ENCODE measurements around the gene DLK2. TPM values are rescaled to one million over a fixed set of nuclear protein-coding genes. Genes with fewer than 3 reads are reported as not detected.
"Not testable (repeated sequence)": the region's sequence is repeated elsewhere in the genome, so short reads cannot be mapped to it uniquely, and the experiment has no call there.

DLK2 gene
- total RNA-seq, 1 donor from 2014 or later = 1.1 TPM

- DNase-seq (ENCODE audit: low spot score) = no peak
- Mint-ChIP-seq H3K36me3 (ENCODE audit: low read depth) (no peaks in the 10 kb centered on the region), H3K27ac (ENCODE audit: unreplicated experiment) (no peak overlapping the region), H3K4me3 (ENCODE audit: unreplicated experiment) (no peak overlapping the region), H3K9me3 (ENCODE audit: low read depth) (no peaks in the 10 kb centered on the region), H3K27me3 (ENCODE audit: low read depth) (peaks cover 27% of the 10 kb centered on the region), H3K4me1 (ENCODE audit: low read depth) (no peaks in the 10 kb centered on the region)
- TF ChIP-seq CTCF (IDR thresholded peaks at IDR 0.05) = no peak
Observed at GRCh38 chr6:43465948-43466347, 10.6 kb upstream of the DLK2 start.

- H3K36me3 Mint-ChIP-seq (ENCODE audit: low read depth) = no peaks in the 10 kb centered on the region
- peaks cover 28% of the 10 kb centered on the region for H3K27me3 Mint-ChIP-seq (ENCODE audit: low read depth)
- no peaks in the 10 kb centered on the region for H3K9me3 Mint-ChIP-seq (ENCODE audit: low read depth)
- no peaks in the 10 kb centered on the region for H3K4me1 Mint-ChIP-seq (ENCODE audit: low read depth)
- no peak overlapping the region for H3K4me3 Mint-ChIP-seq (ENCODE audit: unreplicated experiment)
- DNase-seq (ENCODE audit: low spot score) = no peak
- no peak overlapping the region for H3K27ac Mint-ChIP-seq (ENCODE audit: unreplicated experiment)
- no peak for TF ChIP-seq CTCF (IDR thresholded peaks at IDR 0.05)
Observed at GRCh38 chr6:43464337-43464736, 9.0 kb upstream of the DLK2 start.

- Mint-ChIP-seq H3K4me1 (ENCODE audit: low read depth) (peaks cover under 1% of the 10 kb centered on the region), H3K36me3 (ENCODE audit: low read depth) (no peaks in the 10 kb centered on the region), H3K4me3 (ENCODE audit: unreplicated experiment) (no peak overlapping the region), H3K27me3 (ENCODE audit: low read depth) (peaks cover 24% of the 10 kb centered on the region), H3K27ac (ENCODE audit: unreplicated experiment) (no peak overlapping the region), H3K9me3 (ENCODE audit: low read depth) (no peaks in the 10 kb centered on the region)
- no peak for DNase-seq (ENCODE audit: low spot score)
- no peak for TF ChIP-seq CTCF (IDR thresholded peaks at IDR 0.05)
Observed at GRCh38 chr6:43461936-43462335, 6.6 kb upstream of the DLK2 start.

GRCh38 chr6:43460032-43460431 is 4.7 kb upstream of the DLK2 start:
- Mint-ChIP-seq H3K36me3 (ENCODE audit: low read depth) (no peaks in the 10 kb centered on the region), H3K27me3 (ENCODE audit: low read depth) (peaks cover 37% of the 10 kb centered on the region), H3K27ac (ENCODE audit: unreplicated experiment) (no peak overlapping the region), H3K4me3 (ENCODE audit: unreplicated experiment) (no peak overlapping the region), H3K9me3 (ENCODE audit: low read depth) (no peaks in the 10 kb centered on the region), H3K4me1 (ENCODE audit: low read depth) (peaks cover 12% of the 10 kb centered on the region)
- DNase-seq (ENCODE audit: low spot score) = no peak
- TF ChIP-seq CTCF (IDR thresholded peaks at IDR 0.05) = no peak

- DNase-seq (ENCODE audit: low spot score) = no peak
- Mint-ChIP-seq H3K4me1 (ENCODE audit: low read depth) (peaks cover 13% of the 10 kb centered on the region), H3K4me3 (ENCODE audit: unreplicated experiment) (no peak overlapping the region), H3K9me3 (ENCODE audit: low read depth) (no peaks in the 10 kb centered on the region), H3K36me3 (ENCODE audit: low read depth) (no peaks in the 10 kb centered on the region), H3K27ac (ENCODE audit: unreplicated experiment) (no peak overlapping the region), H3K27me3 (ENCODE audit: low read depth) (peaks cover 37% of the 10 kb centered on the region)
- no peak for TF ChIP-seq CTCF (IDR thresholded peaks at IDR 0.05)
Observed at GRCh38 chr6:43459535-43459934, 4.2 kb upstream of the DLK2 start.

- not testable (repeated sequence) for H3K9me3 Mint-ChIP-seq (ENCODE audit: low read depth); H3K36me3 Mint-ChIP-seq (ENCODE audit: low read depth); H3K27ac Mint-ChIP-seq (ENCODE audit: unreplicated experiment); DNase-seq (ENCODE audit: low spot score); H3K4me3 Mint-ChIP-seq (ENCODE audit: unreplicated experiment)
- peaks cover 22% of the 10 kb centered on the region for H3K4me1 Mint-ChIP-seq (ENCODE audit: low read depth)
- H3K27me3 Mint-ChIP-seq (ENCODE audit: low read depth) = peaks cover 33% of the 10 kb centered on the region
Observed at GRCh38 chr6:43458154-43458553, 2.8 kb upstream of the DLK2 start.
